ENCODE measurements around the gene SYNPR. TPM values are rescaled to one million over a fixed set of nuclear protein-coding genes. Genes with fewer than 3 reads are reported as not detected.
"Not testable (repeated sequence)": the region's sequence is repeated elsewhere in the genome, so short reads cannot be mapped to it uniquely, and the experiment has no call there.

Gene SYNPR
- total RNA-seq, 1 donor from 2014 or later, result not detected

- Histone ChIP-seq H3K9ac (ENCODE audit: low read depth in 1 of 3, low read length in 3 of 3) (no peak overlapping the region), H3K4me3 (ENCODE audit: low read length in 3 of 3) (no peak overlapping the region), H3K9me3 (ENCODE audit: control insufficient read depth in 3 of 3, low read length in 3 of 3) (no peaks in the 10 kb centered on the region), H3K36me3 (ENCODE audit: control insufficient read depth in 3 of 3, insufficient read depth in 3 of 3, low read length in 3 of 3) (no peaks in the 10 kb centered on the region), H3K27ac (ENCODE audit: low read depth, low read length) (no peak overlapping the region), H3K4me1 (ENCODE audit: control insufficient read depth in 3 of 3, insufficient read depth in 3 of 3, low read length in 3 of 3) (no peaks in the 10 kb centered on the region), H3K27me3 (ENCODE audit: control insufficient read depth in 3 of 3, insufficient read depth in 3 of 3, low read length in 3 of 3) (no peaks in the 10 kb centered on the region)
Observed at GRCh38 chr3:63251499-63251898, 26.6 kb upstream of the SYNPR start.

- not testable (repeated sequence) for H3K9ac ChIP-seq (ENCODE audit: low read depth in 1 of 3, low read length in 3 of 3); H3K27ac ChIP-seq (ENCODE audit: low read depth, low read length); H3K9me3 ChIP-seq (ENCODE audit: control insufficient read depth in 3 of 3, low read length in 3 of 3); H3K27me3 ChIP-seq (ENCODE audit: control insufficient read depth in 3 of 3, insufficient read depth in 3 of 3, low read length in 3 of 3); H3K4me3 ChIP-seq (ENCODE audit: low read length in 3 of 3); H3K36me3 ChIP-seq (ENCODE audit: control insufficient read depth in 3 of 3, insufficient read depth in 3 of 3, low read length in 3 of 3); H3K4me1 ChIP-seq (ENCODE audit: control insufficient read depth in 3 of 3, insufficient read depth in 3 of 3, low read length in 3 of 3)
Observed at GRCh38 chr3:63255819-63256218, 22.3 kb upstream of the SYNPR start.

GRCh38 chr3:63264716-63265115 is 13.4 kb upstream of the SYNPR start:
- Histone ChIP-seq H3K27ac (ENCODE audit: low read depth, low read length) (no peak overlapping the region), H3K9ac (ENCODE audit: low read depth in 1 of 3, low read length in 3 of 3) (no peak overlapping the region), H3K9me3 (ENCODE audit: control insufficient read depth in 3 of 3, low read length in 3 of 3) (no peaks in the 10 kb centered on the region), H3K27me3 (ENCODE audit: control insufficient read depth in 3 of 3, insufficient read depth in 3 of 3, low read length in 3 of 3) (no peaks in the 10 kb centered on the region), H3K36me3 (ENCODE audit: control insufficient read depth in 3 of 3, insufficient read depth in 3 of 3, low read length in 3 of 3) (no peaks in the 10 kb centered on the region), H3K4me1 (ENCODE audit: control insufficient read depth in 3 of 3, insufficient read depth in 3 of 3, low read length in 3 of 3) (no peaks in the 10 kb centered on the region), H3K4me3 (ENCODE audit: low read length in 3 of 3) (no peak overlapping the region)

- Histone ChIP-seq H3K27ac (ENCODE audit: low read depth, low read length) (no peak overlapping the region), H3K27me3 (ENCODE audit: control insufficient read depth in 3 of 3, insufficient read depth in 3 of 3, low read length in 3 of 3) (peaks cover 12 to 20% (median 19%) of the 10 kb centered on the region in 3 donors), H3K9me3 (ENCODE audit: control insufficient read depth in 3 of 3, low read length in 3 of 3) (no peaks in the 10 kb centered on the region), H3K36me3 (ENCODE audit: control insufficient read depth in 3 of 3, insufficient read depth in 3 of 3, low read length in 3 of 3) (no peaks in the 10 kb centered on the region), H3K4me3 (ENCODE audit: low read length in 3 of 3) (no peak overlapping the region), H3K4me1 (ENCODE audit: control insufficient read depth in 3 of 3, insufficient read depth in 3 of 3, low read length in 3 of 3) (no peaks in the 10 kb centered on the region), H3K9ac (ENCODE audit: low read depth in 1 of 3, low read length in 3 of 3) (no peak overlapping the region)
Observed at GRCh38 chr3:63274359-63274758, 3.7 kb upstream of the SYNPR start.

GRCh38 chr3:63279005-63279841 is 1.1 kb downstream of the SYNPR start:
- Histone ChIP-seq H3K36me3 (ENCODE audit: control insufficient read depth in 3 of 3, insufficient read depth in 3 of 3, low read length in 3 of 3) (no peaks in the 10 kb centered on the region), H3K9me3 (ENCODE audit: control insufficient read depth in 3 of 3, low read length in 3 of 3) (no peaks in the 10 kb centered on the region), H3K27ac (ENCODE audit: low read depth, low read length) (no peak overlapping the region), H3K4me3 (ENCODE audit: low read length in 3 of 3) (no peak overlapping the region), H3K4me1 (ENCODE audit: control insufficient read depth in 3 of 3, insufficient read depth in 3 of 3, low read length in 3 of 3) (no peaks in the 10 kb centered on the region), H3K9ac (ENCODE audit: low read depth in 1 of 3, low read length in 3 of 3) (no peak overlapping the region), H3K27me3 (ENCODE audit: control insufficient read depth in 3 of 3, insufficient read depth in 3 of 3, low read length in 3 of 3) (peaks cover 15 to 34% (median 22%) of the 10 kb centered on the region in 3 donors)

GRCh38 chr3:63287610-63288009 is 9.5 kb downstream of the SYNPR start:
- Histone ChIP-seq H3K4me3 (ENCODE audit: low read length in 3 of 3) (no peak overlapping the region), H3K9me3 (ENCODE audit: control insufficient read depth in 3 of 3, low read length in 3 of 3) (no peaks in the 10 kb centered on the region), H3K4me1 (ENCODE audit: control insufficient read depth in 3 of 3, insufficient read depth in 3 of 3, low read length in 3 of 3) (no peaks in the 10 kb centered on the region), H3K27ac (ENCODE audit: low read depth, low read length) (no peak overlapping the region), H3K9ac (ENCODE audit: low read depth in 1 of 3, low read length in 3 of 3) (no peak overlapping the region), H3K36me3 (ENCODE audit: control insufficient read depth in 3 of 3, insufficient read depth in 3 of 3, low read length in 3 of 3) (no peaks in the 10 kb centered on the region), H3K27me3 (ENCODE audit: control insufficient read depth in 3 of 3, insufficient read depth in 3 of 3, low read length in 3 of 3) (no peaks in the 10 kb centered on the region)

- no peaks in the 10 kb centered on the region for H3K27me3 ChIP-seq (ENCODE audit: control insufficient read depth in 3 of 3, insufficient read depth in 3 of 3, low read length in 3 of 3)
- H3K9ac ChIP-seq (ENCODE audit: low read depth in 1 of 3, low read length in 3 of 3), result no peak overlapping the region
- H3K4me1 ChIP-seq (ENCODE audit: control insufficient read depth in 3 of 3, insufficient read depth in 3 of 3, low read length in 3 of 3), result no peaks in the 10 kb centered on the region
- no peaks in the 10 kb centered on the region for H3K9me3 ChIP-seq (ENCODE audit: control insufficient read depth in 3 of 3, low read length in 3 of 3)
- no peak overlapping the region for H3K27ac ChIP-seq (ENCODE audit: low read depth, low read length)
- no peaks in the 10 kb centered on the region for H3K36me3 ChIP-seq (ENCODE audit: control insufficient read depth in 3 of 3, insufficient read depth in 3 of 3, low read length in 3 of 3)
- no peak overlapping the region for H3K4me3 ChIP-seq (ENCODE audit: low read length in 3 of 3)
Observed at GRCh38 chr3:63290686-63291085, 12.6 kb downstream of the SYNPR start.

- Histone ChIP-seq H3K4me1 (ENCODE audit: control insufficient read depth in 3 of 3, insufficient read depth in 3 of 3, low read length in 3 of 3) (no peaks in the 10 kb centered on the region), H3K9me3 (ENCODE audit: control insufficient read depth in 3 of 3, low read length in 3 of 3) (no peaks in the 10 kb centered on the region), H3K4me3 (ENCODE audit: low read length in 3 of 3) (no peak overlapping the region), H3K27me3 (ENCODE audit: control insufficient read depth in 3 of 3, insufficient read depth in 3 of 3, low read length in 3 of 3) (no peaks in the 10 kb centered on the region), H3K9ac (ENCODE audit: low read depth in 1 of 3, low read length in 3 of 3) (no peak overlapping the region), H3K36me3 (ENCODE audit: control insufficient read depth in 3 of 3, insufficient read depth in 3 of 3, low read length in 3 of 3) (no peaks in the 10 kb centered on the region), H3K27ac (ENCODE audit: low read depth, low read length) (no peak overlapping the region)
Observed at GRCh38 chr3:63294332-63294731, 16.2 kb downstream of the SYNPR start.

- Histone ChIP-seq H3K4me1 (ENCODE audit: control insufficient read depth in 3 of 3, insufficient read depth in 3 of 3, low read length in 3 of 3) (no peaks in the 10 kb centered on the region), H3K27me3 (ENCODE audit: control insufficient read depth in 3 of 3, insufficient read depth in 3 of 3, low read length in 3 of 3) (no peaks in the 10 kb centered on the region), H3K9ac (ENCODE audit: low read depth in 1 of 3, low read length in 3 of 3) (no peak overlapping the region), H3K4me3 (ENCODE audit: low read length in 3 of 3) (no peak overlapping the region), H3K9me3 (ENCODE audit: control insufficient read depth in 3 of 3, low read length in 3 of 3) (no peaks in the 10 kb centered on the region), H3K27ac (ENCODE audit: low read depth, low read length) (no peak overlapping the region), H3K36me3 (ENCODE audit: control insufficient read depth in 3 of 3, insufficient read depth in 3 of 3, low read length in 3 of 3) (no peaks in the 10 kb centered on the region)
Observed at GRCh38 chr3:63295356-63295755, 17.2 kb downstream of the SYNPR start.

- H3K36me3 ChIP-seq (ENCODE audit: control insufficient read depth in 3 of 3, insufficient read depth in 3 of 3, low read length in 3 of 3), result no peaks in the 10 kb centered on the region
- no peak overlapping the region for H3K27ac ChIP-seq (ENCODE audit: low read depth, low read length)
- no peaks in the 10 kb centered on the region for H3K9me3 ChIP-seq (ENCODE audit: control insufficient read depth in 3 of 3, low read length in 3 of 3)
- no peak overlapping the region for H3K9ac ChIP-seq (ENCODE audit: low read depth in 1 of 3, low read length in 3 of 3)
- no peaks in the 10 kb centered on the region for H3K4me1 ChIP-seq (ENCODE audit: control insufficient read depth in 3 of 3, insufficient read depth in 3 of 3, low read length in 3 of 3)
- H3K27me3 ChIP-seq (ENCODE audit: control insufficient read depth in 3 of 3, insufficient read depth in 3 of 3, low read length in 3 of 3), result no peaks in the 10 kb centered on the region
- H3K4me3 ChIP-seq (ENCODE audit: low read length in 3 of 3), result no peak overlapping the region
Observed at GRCh38 chr3:63295806-63296205, 17.7 kb downstream of the SYNPR start.
